NCI-H2227 treated with DMSO at 0.1 percent for 48 hours (cell line): ENCODE data around the gene WNT6.
"Not testable (repeated sequence)": the region's sequence is repeated elsewhere in the genome, so short reads cannot be mapped to it uniquely, and the experiment has no call there.

Source experiments
- DNase-seq: peaks from one replicate; lab custom pipeline; 2025; lab: John Stamatoyannopoulos, UW

WNT6 gene

DNA sequence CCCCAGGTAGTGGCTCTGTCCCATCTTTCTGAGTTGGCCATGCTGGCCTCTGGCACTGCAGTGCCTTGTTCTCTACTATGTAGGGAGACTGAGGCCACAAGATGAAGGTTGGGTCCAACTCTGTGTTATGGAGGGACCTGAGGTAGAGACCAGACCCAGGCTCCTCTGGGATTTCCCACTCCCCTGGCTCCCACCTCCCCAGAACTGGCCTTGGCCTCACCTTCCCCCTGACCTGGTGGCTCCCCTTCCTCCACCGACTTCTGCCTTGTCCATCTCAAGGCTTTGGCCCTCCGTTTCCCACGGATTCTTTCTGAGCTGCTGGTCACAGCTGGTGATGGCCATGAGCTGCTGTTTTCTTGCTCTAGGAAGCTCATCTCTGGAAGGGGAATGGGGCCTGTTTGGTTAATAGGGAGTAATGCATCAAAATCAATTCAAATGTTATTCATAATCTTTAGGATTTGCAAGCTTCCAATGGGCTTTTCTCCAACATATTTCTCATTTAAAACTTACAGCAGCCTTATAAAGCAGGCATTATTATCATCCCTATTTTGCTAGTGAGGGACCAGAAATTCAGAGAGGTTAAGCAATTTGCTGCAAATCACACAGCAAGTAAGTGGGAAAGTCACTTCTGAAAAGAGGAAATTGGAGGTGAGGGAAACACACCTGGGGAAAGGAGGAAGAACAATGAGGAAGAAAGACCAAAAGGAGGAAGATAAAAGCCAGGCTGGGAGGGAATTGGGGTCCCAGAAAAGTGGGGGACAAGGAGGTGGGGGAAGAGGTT, 28.9 kb upstream of the WNT6 start:
- no peak for DNase-seq

DNA sequence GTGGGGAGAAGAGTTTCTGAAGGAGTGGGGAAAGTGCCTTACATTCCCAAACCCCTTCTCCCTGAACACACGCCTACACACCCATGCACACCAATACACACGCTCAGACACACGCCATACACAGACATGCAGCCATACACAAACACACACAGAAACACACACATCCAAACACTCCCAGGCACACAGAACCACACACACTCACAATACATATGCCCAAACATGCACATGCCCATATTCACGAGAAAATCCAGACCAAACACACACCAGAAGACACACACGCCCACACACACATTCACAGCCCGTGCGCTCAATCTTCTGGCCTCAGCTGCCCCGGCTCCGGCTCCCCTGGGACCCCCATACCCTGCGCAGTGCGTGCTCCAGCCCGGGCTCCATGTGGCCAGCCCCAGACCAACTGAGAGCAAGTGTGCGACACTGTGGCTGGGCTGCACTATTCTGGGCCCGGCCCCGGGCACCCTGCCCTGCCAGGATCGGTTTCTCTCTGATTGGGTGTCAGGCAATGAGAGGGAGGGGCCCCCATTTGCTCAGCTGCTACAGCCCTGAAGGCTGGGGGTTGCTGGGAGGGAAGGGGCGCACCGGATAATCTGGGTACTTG, 28.1 kb upstream of the WNT6 start, which contains the start of gene PRKAG3:
TSS of gene PRKAG3 (minus strand) at position 426 of the 613 bp plus-strand sequence.
- no peak for DNase-seq

DNA sequence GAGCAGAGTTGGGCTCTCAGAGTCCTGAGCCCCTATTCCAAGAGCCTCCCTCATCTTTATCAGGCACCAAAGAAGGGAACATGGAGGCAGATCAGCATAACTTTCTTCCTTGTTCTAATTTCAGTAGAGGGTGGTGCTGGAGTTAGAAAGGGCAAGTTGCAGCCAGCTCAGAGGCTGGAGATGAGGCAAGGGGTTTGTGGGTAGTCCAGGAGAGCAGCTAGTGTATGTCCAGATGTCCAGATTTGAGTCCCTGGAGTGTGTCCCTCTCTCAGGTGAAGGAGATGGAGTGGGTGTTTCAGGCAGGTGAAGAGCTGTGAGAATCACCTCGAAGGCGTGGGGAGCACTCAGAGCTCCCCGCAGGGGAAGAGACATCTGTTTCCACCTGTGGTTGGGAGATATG, 27.5 kb upstream of the WNT6 start:
- DNase-seq: no peak

DNA sequence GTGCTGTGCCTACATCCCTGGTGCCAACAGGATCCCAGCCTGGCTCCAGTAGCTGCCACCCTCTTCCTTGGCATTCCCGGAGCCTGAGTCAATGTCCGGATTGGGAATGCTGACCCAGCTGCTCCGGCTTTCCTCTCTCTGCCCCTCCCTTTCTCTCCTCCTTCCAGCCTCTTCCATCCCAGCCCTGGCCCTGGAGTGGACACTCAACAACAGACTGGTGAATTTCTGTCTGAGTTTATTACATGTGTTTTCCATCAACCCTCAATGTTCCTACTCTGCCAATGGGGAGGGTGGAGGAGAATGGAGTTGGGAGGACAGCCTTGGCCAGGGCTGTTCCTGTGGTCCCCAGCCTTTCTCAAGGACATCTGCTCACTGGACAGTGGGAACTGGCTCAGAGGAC, 27.1 kb upstream of the WNT6 start:
- DNase-seq: no peak

DNA sequence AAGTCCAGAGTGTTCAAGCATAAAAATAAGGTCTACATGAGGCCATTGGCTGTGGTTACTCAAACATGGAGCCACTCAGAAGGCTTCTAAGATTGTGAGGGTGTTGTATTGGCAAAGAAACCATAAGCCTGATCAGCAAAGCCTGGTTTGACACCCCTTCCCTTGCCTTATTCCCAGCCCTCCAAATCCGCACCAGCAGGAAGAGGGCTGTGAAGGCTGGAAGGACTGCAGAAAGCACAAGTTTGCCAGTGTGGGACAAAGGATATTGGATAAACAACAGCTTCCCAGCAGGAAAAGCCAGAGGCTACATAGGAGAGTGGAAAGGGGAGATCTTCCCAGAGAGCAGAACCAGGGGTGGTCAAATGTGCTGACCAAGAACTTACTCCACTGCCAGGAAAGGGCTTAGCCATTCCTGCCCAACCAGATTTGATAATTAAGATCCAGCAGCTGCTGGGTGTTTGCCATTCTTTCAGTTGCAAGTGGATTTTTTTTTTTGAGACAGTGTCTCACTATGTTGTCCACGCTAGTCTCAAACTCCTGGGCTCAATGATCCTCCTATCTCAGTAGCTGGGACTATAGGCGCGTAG, 26.5 kb upstream of the WNT6 start:
- DNase-seq: no peak

DNA sequence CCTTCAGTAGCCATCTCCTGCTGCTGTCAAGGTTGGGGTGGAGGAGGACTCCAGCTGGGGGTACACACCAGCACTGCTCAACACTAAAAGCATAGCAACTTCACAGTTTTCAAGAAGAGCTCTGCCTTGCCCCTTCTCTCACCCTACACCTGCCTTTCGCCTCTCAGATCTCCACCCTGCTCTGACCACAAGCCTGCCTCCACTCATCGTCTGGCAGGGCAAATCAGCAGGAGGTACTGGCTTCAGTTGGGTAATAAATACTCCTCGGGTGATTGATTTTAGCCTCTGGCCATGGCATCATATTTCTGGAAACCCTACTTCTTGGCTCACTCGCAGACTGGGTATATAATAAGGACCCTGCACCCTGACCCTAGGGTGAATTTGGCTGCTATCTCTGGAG, 24.9 kb upstream of the WNT6 start:
- DNase-seq: no peak

DNA sequence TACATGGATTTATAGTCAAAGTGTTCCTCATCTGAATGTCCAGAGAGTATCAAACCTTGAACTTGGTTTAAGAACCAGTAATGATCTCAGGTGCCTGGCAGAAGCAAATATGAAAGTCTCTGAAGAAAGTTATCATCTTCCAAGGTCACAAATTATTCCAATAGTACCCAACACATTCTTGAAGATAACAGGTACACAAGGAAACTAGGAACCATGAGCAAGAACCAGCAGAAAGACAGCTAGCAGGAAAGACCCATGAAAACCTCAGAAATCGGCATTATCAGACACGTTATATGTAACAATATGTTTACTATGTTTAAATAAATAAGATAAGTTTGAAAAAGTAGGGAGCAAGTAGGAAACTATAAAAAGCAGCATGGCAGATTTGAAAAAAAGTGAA, 22.1 kb upstream of the WNT6 start:
- no peak for DNase-seq

DNA sequence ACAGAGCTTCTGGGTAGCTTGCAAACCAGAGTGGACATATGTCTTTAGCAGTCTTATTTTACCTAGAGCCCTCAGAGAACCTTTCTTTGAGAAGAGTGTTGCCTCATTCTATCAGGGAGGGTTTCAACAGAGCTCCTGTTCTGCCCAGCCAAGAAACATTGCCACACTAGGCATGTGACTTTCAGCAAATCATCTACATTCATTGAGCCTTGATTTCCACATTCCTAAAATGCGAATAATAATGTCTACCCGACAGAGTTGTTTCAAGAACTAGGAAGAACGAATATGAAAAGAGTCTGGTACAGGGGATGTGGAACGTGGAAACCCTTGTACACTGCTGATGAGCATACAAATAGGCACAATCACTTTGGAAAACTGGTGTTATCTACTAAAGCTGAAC, 20.2 kb upstream of the WNT6 start:
- no peak for DNase-seq

DNA sequence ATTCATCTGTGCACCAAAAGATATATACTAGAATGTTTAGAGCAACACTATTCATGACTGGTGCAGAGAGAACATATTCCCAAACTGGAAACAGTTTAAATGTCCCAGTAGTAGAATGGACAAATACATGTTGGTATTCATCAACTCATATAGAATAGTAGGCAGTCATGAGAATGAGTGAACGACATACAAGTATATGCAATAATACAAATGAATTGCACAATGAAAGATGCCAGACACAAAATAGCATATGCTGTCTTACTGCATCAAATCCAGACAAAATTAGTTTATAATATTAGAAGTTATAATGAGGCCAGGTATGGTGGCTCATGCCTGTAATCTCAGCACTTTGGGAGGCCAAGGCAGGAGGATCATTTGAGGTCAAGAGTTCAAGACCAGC, 19.7 kb upstream of the WNT6 start:
- no peak for DNase-seq

DNA sequence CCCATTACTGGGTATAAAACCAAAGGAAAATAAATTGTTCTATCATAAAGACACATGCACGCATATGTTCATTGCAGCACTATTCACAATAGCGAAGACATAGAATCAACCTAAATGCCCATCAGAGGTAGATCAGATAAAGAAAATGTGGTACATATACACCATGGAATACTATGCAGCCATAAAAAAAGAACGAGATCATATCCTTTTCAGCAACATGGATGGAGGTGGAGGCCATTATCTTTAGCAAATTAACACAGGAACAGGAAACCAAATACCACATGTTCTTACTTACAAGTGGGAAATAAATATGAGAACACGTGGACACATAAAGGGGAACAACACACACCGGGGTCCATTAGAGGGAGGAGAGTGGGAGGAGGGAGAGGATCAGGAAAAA, 15.3 kb upstream of the WNT6 start:
- DNase-seq: not testable (repeated sequence)

DNA sequence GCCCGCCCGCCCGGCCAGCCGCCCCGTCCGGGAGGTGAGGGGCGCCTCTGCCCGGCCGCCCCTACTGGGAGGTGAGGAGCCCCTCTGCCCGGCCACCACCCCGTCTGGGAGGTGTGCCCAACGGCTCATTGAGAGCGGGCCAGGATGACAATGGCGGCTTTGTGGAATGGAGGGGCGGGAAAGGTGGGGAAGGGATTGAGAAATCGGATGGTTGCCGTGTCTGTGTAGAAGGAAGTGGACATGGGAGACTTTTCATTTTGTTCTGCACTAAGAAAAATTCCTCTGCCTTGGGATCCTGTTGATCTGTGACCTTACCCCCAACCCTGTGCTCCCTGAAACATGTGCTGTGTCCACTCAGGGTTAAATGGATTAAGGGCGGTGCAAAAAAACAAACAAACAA, 12.6 kb upstream of the WNT6 start:
- DNase-seq: not testable (repeated sequence)

DNA sequence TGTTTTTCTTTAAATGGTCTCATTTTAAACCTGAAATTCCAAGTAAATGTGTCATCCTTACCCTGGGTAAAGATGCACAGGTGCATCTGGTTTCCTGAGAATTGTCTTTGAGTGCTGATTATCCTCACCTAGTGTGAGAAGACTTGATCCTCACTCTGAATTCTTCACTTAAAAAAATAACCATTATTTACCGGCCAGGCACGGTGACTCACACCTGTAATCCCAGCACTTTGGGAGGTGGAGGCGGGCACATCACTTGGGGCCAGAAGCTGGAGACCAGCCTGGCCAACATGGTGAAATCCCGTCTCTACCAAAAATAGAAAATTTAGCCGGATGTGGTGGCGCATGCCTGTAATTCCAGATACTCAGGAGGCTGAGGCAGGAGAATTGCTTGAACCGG, 9.9 kb upstream of the WNT6 start:
- no peak for DNase-seq

DNA sequence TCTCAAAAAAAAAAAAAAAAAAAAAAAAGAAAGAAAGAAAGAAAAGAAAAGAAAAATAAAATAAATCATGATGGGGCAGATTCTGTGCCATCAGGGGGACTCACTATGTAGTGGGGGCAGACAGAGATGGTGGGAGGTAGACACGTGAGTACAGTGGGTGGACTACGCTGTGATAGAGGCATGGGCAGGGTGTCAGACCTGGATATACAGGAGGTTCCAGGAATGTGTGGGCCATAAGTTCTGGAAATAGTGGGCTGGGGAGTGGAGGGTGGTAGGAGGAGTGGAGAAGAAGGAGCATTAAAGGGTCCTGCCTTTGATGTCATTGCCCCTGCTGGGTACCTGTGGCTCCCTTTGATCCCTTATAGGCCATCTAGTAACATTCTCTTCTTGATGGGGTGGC, 8.8 kb upstream of the WNT6 start:
- DNase-seq: no peak

DNA sequence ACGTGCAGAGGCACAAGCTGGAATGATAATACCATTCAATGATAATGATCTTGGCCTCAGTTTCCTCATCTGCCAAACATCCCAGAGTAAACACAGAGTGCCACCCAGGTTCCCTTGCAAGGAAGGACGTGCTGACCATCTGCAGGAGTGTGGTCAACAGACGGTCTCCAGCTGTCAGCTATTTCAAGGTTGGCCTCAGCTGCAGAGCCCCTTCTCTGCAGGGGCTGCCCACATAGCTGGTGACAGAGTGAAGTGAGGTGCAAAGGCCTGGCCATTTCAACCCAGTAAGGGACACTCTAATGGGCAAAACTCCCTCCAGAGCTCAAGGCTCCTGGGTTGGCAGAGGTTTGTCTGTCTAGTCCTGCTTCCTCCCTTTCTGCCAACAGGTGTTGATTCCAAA, 8.3 kb upstream of the WNT6 start:
- DNase-seq: no peak

DNA sequence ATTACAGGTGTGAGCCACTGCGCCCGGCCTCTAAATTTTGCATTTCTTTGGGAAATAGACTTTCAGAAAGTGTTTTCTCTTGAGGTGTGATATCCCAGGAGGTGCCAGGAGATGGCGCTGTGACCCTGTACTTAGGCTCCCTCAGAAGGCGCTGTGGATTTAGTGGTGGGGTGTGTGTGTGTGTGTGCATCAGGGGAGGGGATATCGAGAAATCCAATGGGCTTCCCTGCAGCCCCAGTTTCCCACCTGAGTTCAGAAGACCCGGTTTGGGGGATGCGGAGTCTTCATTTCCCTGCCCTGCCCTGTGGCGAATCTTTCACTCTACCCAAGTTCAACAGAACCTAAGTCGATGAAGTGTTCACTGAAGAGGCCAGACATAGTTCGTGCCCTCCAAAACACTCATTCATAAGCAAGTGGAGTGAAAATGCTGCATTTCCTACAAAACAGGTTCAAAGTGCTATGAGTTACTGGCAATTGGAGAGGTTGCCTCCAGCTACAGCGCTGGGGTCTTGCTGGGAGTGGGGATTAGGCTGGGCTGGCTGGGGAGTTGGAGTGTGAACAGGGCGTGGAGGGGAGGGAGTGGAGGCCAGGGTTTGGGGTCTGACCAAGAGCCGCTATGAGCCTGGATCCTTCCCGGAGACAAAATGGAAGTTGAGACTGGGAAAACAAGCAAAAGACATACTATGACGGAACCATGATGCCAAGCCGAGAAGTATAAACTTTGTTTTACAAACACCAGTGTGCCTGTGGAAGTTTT, 6.5 kb upstream of the WNT6 start:
- DNase-seq: peak; percentile 89

DNA sequence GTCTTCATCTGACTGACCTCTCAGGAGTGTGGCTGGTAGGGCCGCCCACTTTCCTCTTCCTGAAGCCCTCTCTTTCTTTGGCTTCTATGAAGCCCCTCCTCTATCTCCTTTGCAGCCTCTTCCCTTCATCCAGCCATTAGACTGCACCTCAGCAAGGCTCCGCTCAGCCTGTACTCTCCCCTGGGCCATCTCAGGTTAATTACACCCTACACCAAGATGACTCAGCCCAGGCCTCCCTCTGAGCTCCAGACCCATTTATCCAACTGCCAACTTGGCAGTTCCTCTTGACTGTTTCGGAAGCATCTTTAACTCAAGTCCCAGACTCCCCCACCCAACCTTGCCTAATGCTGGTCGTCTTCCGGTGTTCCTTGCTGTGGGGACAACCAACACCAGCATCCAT, 5.8 kb upstream of the WNT6 start:
- DNase-seq: peak; percentile 92

DNA sequence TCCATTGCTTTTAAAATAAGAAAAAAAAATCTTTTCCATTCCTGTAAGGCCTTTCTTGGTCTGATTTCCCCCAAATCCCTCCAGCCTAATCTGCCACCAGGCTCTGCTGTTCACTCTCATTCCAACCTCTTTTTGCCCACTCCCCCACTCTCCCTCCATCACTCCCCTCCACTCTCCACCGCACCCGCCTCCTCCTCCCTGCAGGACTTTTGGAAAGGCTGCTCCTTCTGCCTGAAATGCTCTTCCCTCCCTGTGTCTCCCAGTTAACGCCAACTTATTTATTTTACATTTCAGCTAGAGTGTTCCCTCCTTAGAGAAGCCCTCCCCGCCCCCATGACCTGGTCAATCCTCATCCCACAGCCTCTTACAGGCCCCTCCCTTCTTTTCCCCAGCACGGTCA, 4.7 kb upstream of the WNT6 start:
- no peak for DNase-seq

DNA sequence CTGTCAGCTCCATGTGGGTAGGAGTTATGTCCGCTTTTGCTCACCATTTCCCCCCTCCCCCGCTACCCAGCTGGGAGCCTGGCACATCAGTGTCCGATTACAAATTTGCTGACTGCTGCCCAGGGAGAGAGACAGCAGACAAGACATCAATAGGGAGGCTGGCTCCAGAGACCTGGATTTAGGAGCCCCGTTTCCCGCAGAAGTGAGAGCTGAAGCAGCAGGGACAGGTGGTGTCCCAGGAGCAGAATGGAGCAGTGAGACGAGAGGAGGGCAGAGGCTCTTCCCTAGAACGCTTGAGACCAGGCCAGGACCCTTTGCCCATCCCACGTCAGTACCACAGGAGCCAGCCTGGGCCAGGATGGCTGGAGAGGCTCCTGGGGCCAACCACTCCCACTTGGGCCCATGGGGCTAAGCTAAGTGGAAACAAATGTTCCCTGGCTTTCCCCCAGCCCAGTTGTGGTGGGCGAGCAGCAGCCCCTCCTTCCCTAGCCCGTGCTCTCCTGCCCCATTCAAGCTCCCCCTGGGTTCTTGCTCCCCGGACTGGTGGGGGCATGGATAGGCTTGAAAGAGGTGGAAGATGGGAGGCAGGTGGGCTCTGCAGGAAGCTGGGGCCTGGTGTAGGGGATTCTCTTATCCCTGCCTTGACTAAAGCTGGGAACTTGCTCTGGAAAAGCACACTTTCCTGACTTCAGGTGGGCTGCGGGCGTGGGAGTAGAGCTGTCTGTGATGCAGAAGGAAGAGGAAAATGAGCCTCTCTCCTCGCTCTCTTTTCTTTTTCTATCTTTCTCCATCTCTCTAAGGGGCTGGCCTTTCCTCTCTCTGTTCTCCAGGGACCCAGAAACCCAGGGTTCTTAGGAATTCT, 4.1 kb upstream of the WNT6 start:
- DNase-seq: no peak

DNA sequence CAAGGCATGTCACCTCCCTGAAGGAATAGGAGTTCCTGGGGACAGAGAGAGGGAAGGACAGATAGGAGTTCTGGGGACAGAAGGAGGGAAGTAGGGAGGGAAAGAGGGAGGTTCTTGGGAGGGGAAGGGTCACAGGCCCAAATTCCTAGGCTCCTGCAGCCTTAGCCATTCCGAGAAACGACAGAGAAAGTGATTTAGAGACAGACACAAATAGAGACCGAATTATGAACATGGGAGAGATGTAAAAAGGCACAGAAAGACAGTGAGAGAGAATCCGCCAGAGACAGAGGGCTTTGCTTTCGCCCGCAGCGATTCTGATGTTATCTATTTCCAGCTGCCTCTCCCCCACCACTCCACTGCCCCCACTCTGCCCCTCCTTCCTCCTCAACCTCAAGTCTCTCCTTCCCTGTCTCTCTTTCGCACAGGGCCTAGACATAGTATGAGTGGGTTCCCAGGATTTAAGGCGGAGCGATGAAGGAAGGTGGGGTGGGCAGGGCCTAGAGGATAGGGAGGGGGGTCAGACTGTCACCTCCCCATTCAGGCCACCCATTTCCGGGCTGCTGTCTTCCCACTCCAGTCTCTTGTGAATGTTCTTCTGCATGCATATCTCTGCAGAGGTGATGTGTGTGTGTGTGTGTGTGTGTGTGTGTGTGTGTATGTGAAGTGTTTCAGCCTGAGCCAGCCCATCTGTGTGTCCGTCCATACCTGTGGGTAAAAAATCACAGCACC, 3.3 kb upstream of the WNT6 start:
- peak; percentile 64 for DNase-seq

DNA sequence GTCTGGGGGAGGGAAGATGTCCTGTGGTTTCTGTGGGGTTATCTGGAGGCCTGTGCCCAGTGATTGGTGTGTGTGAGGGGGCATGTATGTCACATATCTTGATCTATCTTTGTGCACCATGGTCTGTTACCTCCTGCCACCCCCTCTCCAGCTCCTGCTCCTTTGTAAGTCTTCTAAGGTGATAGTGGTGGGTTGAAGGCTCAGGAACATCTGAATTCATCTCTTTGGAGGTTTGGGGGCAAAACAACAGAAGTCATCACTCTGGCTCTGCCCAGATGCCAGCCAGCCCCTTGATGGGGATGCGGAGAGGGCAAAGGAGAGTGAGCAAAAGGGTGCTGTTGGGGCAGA, 2.7 kb upstream of the WNT6 start:
- no peak for DNase-seq
